ENCODE data around the gene KCNJ4.
"Not testable (repeated sequence)": the region's sequence is repeated elsewhere in the genome, so short reads cannot be mapped to it uniquely, and the experiment has no call there.

Gene KCNJ4

DNA sequence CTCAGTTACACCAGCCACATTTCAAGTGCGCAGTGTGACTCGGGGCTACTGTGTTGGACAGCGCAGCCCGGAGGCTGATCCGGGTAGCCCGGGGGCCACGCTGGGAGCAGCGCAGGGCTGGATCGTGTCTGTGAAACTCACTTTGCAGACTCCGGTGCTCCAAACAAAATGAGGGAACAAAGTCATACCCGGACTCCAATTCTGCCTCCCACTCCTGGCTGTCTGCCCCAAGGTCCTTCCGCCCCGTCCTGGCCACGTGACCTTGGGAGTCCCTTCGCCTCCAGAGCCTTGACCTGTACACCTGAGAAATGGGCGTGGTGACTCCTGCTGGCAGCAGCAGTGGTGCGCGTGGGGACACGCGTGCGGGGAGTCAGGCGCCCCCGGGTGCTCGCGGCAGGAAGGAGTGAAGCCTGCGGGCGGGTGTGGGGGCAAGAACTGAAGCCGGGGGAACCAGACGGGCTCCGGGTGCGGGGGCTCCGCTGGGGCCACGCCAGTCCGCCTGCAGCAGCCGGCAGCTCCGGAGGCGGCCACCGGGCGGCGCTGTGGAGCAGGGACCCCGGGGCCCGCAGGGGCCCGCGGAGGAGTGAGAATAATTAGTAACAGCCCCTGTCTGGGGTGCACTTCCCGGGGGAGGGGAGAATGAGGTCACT, 42.4 kb downstream of the KCNJ4 start:
- peak; percentile 14 for DNase-seq (ENCODE audit: low read depth)

DNA sequence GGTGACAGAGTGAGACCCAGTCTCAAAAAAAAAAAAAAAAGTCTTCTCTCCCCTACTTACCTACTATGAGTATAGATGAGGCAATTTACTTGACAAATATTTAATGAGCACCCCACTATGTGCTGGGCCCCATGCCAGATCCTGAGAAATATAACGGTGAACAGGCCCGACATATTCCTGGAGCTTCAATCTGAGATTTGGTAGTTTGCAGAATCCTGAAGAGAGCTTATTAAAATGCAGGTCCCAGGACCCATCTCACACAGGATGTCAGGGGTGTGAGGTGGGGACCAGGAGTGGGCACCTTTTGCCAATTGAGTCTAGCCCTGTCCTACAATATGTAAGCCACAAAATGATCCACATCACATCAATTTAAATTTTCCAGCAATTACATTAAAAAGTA, 44.0 kb downstream of the KCNJ4 start:
- DNase-seq (ENCODE audit: low read depth): no peak

GRCh38 chr22:38409916-38410315, 45.1 kb downstream of the KCNJ4 start:
- not testable (repeated sequence) for DNase-seq (ENCODE audit: low read depth)

DNA sequence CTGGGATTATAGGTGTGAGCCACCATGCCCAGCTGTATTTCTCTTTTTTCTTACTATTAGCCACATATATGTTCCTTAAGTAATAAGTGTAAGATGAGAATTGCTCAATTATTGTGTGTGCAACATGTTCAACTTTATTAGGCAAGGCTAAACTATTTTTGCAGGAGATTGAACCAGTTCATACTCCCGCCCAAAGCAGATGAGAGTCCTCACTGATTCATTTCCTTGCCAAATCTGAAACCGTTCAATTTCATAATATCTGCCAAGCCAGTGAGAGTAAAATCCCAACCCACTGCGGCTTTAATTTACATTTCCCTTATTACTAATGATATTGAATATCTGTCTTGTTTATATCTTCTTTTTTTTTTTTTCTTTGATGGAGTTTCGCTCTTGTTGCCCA, 48.4 kb downstream of the KCNJ4 start:
- no peak for DNase-seq (ENCODE audit: low read depth)

- no peak for DNase-seq (ENCODE audit: low read depth)
These were observed 50.6 kb downstream of the KCNJ4 start for GRCh38 chr22:38404419-38404818.

DNA sequence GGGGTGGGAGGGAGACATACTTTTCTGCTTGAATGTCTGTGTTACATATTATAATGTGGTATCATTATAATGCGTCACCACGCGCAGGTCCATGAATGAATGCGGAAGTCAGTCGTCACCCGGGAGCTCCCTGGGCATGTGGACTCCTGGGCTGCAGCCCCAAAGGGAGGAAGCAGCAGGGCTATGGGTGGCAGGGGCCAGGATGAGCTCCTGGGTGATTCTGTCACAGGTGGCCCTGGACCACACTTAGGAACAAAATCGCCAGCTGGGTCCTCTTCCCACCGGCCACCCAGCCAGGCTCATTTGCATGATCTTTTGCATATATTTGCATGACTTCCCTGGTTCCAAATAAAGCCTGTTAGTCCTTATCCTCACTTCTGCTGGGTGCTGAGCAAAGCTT, 51.2 kb downstream of the KCNJ4 start:
- DNase-seq (ENCODE audit: low read depth): no peak

DNA sequence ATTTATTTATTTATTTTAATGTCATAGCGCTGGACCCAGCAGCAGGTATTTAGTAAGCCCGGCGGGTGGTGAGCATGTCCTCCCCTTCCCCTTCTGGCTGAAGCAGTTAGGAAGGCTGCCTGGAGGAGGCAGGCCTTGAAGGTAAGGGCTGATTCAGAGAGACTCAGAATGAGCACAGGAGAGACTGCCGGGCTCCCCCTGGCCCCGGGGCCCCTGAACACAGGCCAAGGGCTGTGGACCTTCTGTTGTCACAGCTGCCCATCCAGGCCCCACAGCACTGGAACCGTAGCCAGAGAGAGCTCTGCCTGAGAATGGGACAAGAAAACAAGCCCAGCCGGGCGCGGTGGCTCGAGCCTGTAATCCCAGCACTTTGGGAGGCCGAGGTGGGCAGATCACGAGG, 52.8 kb downstream of the KCNJ4 start:
- DNase-seq (ENCODE audit: low read depth): no peak

DNA sequence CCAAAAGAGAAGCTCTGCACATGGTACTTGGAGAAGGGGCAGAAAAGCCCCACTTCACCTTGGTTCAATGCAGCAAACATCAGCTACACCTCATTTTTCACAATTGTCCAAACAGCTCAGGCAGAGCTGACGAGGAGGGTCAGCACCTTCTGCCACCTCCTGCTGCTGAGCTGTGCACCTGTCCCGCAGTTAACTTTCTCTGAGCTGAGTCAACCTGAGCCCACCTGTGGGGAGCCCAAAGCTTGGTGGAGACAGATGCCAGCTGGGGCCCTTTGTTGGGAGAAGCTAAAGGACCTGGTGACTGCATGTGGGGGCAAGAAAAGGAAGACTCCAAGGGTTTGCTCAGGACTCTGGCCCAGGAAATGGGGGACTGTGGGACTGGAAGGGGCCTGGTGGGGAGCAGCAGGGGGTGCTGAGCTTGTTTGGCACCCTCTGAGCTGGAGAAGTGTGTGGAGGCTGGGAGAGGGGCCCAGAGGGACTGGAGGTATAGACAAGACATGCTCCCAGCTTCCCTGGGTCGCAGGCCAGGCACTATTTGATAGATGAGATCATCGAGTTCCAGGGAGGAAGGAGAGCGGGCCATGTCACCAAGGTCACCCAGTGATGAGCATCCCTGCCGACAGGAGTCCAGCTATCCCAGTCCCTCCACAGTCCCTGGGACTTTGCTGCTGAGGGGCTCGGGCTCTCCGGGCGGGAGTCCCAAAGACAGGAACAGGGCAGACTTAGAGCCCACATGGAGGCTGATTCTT, 53.5 kb downstream of the KCNJ4 start:
- no peak for DNase-seq (ENCODE audit: low read depth)

GRCh38 chr22:38400256-38400655, 54.7 kb downstream of the KCNJ4 start:
- not testable (repeated sequence) for DNase-seq (ENCODE audit: low read depth)

DNA sequence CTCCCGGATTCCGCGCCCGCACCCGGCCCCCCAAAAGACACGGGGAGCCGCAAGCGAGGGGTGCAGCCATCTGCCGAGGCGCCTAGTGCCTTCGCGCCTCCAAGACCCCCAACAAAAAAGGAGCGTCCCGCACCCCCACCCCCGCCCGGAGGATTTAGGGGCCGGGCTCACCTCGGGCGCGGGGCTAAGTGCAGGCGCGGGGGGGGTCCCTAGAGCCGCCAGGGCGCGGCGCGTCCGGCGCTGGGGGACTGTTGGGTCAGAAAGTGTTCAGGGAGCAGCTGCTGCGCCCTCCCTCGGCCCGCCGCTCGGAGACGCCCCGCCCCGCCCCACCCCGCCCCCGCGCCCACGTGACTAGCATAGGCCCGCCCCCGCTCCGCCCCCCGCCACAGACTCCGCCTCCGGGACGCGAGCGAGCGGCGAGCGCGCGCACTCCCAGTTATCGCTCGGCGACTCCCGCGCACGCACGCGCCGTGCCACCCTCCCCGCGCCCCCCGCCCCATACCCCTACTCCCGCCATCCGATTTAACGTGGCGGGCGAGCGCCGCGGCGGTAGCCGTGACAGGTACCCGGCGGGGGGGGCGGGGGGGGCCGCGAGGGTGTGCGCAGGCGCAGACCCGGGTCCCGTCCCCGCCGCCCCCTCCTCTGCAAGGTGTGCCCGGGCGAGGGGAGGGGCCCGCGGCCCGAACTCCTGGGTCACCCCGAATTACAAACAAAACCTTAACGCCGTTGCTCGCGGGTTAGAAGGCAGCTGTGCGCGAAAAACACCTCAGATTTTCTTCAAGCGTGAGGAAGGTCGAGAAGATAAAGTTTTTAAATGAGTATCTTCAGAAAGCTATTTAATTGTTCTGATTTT, 56.2 kb downstream of the KCNJ4 start:
- peak; percentile 80 for DNase-seq (ENCODE audit: low read depth)

DNA sequence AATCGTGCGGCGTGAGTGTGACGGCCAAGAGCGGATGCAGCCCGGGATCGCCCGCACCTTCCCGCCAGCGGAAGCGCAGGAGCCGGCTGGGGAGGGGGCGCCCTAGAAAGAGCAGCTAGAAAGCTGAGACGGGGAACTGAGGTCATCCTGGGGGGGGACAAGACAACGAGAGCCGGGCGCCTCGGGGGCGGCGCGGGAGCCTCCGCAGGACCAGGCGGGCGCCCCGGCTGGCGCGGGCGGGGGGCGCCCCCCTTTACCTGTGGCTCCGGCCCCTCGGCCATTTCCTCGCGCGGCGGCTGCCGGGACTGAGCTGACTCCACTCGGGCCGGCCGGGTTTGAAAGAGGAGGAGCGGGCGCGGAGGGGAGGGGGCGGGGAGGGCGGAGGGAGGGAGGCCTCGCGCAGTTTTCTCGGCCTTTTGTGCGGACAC, 56.8 kb downstream of the KCNJ4 start:
- peak; percentile 25 for DNase-seq (ENCODE audit: low read depth)

DNA sequence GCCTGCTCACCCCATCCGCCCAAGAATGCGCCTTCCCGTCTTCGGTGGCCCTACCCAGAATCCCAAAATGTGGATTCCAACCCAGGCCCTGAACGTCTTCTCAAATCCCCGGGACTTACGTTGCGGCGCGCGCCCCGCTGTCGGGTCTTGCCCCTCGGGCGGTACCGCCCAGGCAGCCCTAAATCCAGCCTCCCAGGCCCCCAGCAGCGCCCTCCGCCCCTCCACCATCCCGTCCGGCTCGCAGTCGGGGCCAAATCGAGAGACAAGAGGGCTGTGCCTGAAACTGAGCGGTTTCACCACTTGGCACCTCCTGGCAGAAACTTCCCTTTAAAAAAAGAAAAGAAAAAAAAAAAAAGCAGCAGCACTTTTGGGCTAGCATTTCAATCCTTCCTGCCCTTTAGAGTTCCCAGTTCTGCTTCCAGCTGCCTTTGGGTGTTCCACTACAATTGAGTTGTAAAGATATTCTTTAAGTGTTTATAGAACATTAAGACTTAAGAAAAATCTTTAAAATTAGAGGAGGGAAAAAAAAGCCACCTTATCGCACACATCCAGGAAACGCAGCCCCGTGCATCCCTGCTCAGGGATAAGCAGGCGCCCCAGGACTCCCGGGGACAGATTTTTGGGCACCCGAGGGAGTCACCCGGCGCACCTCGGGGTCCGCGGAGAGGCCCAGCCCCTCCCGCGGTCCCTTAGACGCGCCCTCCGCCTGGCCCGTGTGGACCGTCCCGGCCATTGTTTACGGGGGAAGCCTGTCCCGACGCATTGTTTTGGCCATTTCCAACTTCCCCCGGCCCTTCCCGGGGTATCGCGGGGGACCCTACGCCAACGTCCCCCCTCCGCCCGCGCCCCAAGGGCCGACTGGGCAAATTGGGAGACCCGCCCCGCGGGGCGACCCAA, 57.6 kb downstream of the KCNJ4 start:
- peak; percentile 10 for DNase-seq (ENCODE audit: low read depth)

GRCh38 chr22:38396440-38397069, 58.4 kb downstream of the KCNJ4 start:
- DNase-seq (ENCODE audit: low read depth): not testable (repeated sequence)

GRCh38 chr22:38395944-38396343, 59.1 kb downstream of the KCNJ4 start:
- DNase-seq (ENCODE audit: low read depth): not testable (repeated sequence)

GRCh38 chr22:38394929-38395624, 59.9 kb downstream of the KCNJ4 start:
- DNase-seq (ENCODE audit: low read depth): not testable (repeated sequence)

- not testable (repeated sequence) for DNase-seq (ENCODE audit: low read depth)
These were observed 65.6 kb downstream of the KCNJ4 start for GRCh38 chr22:38389428-38389818.

- DNase-seq (ENCODE audit: low read depth): not testable (repeated sequence)
These were observed 66.2 kb downstream of the KCNJ4 start for GRCh38 chr22:38388506-38389427.

DNA sequence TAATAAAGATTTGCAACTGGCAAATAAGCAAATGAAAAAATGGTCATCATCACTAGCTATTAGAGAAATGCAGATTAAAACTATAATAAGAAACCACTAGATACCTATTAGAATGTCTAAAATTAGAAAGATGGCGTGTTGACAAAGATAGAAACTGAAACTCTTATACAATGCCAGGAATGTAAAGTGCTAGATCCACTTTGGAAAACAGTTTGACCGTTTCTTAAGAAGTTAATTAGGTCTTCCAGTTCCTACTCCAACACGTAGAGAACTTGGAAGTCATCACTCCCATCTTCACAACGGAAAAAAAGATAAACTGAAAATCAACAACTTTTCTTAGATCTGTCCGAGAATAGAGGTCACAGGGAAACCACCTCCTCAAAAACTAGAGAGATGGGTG, 68.1 kb downstream of the KCNJ4 start:
- not testable (repeated sequence) for DNase-seq (ENCODE audit: low read depth)

GRCh38 chr22:38383417-38383816, 71.6 kb downstream of the KCNJ4 start:
- no peak for DNase-seq (ENCODE audit: low read depth)
